ENCODE data around the gene PLCB3.

The PLCB3 gene

DNA sequence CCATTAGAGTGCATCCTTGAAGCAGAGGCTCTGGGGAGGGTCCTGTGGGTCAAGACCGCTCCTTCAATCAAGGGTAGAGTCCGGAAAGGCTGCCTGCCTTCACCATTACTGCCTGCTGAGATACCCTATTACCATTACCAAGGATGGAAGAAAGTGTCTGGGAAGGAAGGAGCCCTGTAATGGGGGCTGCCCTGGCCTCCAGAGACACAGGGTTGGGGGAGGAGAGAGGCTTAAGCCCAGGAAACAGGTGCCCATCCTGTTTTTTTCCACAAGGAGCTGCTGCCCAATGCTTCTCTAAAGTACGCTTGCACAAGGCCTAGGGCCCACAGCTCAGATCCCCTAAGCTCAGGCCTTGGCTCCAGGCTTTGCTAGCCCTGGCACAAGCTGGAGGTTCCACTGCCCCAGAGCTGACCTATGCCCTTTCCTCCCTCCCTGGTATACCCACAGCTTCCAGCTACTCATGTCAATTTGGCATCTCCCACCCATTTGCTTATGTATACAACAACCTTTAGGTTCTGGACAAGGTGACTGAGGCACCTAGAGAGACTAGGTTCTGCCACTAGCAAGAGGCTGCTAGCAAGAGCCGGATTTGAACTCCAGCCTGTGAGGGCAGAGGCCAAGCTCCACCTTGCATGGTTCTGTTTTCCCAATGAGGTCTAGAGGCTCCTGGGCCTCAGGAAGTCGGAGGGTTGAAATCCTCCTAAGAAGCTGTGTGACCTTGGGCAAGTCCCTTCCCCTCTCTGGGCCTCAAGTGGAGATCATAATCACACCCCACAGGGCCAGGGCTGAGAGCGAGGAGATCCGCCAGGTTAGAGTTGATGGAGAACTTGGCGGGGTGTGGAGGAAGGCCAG is 1.5 kb upstream of the PLCB3 start:
- DNase-seq (ENCODE audit: low read depth in 1 of 2, low spot score in 1 of 2): no peak

DNA sequence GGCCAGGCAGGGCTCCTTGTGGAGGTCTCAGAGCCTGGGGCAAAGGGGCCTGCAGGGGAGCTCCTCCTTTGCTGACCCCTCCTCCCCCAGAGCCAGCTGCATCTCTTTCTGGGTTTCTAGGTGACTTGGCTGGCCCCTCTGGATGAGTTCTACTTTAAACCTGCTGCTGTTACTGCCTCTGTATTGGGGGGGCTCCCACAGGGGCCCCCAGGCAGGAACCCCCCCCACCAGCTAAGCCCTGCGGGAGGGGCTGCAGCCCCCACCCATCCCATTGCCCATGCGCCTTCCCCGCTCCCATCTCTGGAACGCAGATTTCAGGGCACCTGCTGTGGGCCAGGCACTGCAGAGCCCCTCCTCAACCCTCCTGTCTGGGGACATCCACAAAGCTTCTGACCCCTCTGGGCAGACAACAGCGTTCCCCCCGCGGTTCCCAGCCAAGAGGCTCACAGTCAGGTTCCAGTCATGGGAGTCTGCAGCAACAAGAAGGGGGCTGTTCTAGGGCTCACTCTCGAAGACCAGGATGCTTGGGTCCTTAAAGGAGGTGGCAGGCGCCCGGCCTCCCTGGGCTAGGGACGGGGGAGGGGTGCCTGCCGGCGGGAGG is 815 bp upstream of the PLCB3 start:
- no peak for DNase-seq (ENCODE audit: low read depth in 1 of 2, low spot score in 1 of 2)

DNA sequence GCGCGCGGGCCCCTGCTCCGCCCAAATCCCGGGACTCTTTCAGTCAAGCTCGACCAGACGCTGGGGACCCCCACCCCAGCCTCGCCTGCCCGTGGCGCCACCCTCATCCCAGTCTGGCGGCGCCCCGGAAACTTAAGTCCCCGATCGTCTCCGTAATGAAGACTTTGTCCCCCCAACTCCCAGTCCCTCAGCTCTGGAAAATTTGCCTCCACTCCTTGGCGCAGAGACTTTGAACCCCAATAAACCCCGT is 348 bp downstream of the PLCB3 start:
- no peak for DNase-seq (ENCODE audit: low read depth in 1 of 2, low spot score in 1 of 2)

DNA sequence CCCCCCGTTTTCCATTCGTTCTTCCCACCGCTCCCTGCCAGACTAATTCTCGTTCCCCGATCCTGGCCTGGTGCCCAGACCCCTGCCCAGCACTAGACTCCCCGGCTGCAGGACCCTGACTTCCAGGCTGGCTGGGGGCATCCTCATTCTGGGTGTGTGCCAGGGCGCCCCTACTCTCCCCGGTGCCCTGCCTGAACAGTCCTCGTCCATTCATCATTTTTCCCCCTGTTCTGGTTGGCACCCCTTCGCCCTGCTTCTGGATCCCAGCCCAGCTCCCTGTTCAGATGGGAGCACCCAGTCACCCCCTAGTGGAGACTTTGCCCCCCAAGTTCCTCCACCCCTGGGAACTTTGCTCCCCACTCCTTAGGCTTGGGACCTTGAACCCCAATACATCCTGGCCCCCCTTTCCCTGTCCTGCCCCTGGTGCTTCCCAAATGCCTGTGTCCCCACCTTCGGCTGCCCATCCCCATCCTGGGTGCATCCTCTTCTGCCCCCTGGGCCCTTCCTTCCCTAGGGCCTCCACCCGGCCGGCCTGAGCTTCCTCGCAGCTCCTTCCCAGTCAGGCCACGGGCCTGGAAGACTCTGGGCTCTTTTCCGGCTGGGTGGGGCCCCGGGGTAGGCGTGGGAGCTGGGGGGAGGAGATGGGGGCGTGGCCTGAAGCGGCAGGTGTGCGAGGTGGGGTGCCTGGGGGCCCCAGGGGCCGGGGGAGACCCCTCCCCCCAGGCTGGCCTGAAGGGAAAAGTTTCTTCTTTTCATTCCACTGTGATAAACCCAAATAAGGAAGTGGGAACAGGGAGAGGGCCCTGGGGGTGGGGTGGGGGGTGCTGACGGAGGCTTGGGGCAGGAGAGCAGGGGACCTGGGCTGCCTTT is 908 bp downstream of the PLCB3 start:
- no peak for DNase-seq (ENCODE audit: low read depth in 1 of 2, low spot score in 1 of 2)

DNA sequence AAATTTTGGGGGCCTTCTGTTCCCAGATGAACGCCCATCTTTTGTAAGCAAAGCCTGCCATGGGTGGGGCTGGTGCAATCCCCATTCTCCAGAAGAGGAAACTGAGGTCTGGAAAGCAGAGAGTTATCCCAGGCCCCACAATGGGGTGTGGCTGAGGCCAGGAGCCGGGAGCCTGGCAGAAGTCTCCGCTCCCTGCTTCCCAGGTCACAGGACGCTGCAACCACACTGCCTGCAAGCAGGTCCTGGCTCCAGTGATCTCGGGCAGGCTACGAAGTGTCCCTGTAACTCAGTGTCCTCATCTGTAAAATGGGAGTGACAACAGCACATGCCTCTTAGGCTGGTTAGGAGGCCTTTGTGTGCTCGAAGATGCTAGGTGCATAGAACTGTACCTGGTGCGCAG is 1.7 kb downstream of the PLCB3 start:
- no peak for DNase-seq (ENCODE audit: low read depth in 1 of 2, low spot score in 1 of 2)

DNA sequence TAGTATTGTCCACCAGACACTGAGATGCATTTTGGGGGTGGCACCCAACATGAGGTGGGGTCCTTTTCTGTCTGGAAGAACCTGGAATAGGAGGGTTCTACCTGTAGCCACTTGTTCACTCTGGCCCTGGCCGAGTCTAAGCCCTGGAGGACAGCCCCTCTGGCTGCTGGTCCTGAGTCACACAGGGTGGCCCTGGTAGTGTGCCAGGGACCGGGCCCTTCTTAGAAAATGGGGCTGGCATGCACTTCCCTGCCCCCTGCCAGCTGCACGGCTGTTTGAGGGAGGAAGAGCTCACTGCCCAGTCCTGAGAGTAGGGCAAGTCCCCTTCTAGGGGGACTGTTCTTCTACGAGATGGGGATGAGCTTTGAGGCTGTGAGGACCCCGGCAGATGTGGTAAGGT is 2.2 kb downstream of the PLCB3 start:
- no peak for DNase-seq (ENCODE audit: low read depth in 1 of 2, low spot score in 1 of 2)

DNA sequence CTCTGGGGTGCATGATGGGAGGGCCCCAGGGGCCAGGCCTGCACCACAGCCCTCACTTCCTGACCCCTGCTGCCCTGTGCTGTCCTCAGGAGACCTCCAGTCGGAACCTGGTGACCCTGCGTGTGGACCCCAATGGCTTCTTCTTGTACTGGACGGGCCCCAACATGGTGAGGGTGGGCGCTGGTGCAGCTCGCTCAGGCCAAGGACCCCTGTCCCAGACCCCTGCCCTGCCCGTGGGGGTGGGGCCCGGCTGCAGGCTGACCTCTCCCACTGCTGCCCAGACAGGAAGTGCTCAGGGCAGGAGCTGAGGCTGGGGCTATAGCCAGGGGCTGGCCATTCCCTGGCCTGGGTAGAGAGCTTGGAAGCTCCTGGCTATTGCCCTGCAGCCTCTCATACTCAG is 3.0 kb downstream of the PLCB3 start:
- no peak for DNase-seq (ENCODE audit: low read depth in 1 of 2, low spot score in 1 of 2)

DNA sequence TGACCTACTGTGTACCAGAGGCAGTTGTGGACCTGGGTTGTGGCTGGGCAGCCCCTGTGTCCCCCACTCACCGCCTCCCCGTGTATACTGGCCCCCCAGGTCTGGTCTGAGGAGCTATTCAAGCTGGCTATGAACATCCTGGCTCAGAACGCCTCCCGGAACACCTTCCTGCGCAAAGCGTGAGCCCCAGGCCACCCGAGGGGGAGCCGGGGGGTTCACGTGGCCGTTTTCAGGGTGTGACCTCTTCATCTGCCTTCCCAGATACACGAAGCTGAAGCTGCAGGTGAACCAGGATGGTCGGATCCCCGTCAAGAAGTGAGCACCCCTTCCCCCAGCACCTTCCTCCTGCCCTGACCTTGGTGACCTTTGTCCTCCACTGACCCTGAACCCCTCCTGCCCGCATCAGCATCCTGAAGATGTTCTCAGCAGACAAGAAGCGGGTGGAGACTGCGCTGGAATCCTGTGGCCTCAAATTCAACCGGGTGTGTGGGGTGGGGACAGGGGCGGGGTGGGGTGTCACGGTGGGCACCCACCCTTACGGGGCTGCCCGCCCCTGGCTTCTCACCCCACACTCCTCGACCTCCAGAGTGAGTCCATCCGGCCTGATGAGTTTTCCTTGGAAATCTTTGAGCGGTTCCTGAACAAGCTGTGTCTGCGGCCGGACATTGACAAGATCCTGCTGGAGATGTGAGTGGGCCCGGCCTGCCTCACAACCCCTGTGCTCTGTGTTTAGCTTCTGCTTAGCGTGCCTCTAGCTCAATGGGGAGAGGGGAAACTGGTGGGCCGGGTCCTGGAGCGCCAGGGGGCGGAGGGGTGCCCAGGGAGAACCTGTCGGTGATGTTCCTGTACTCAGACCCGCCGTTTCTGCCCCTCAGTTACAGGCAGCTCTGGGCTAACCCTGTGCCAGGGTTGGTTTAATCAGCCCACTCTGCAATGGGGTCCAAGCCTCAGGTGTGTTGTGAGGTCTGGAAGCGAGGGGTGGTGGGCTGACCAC is 4.1 kb downstream of the PLCB3 start:
- DNase-seq (ENCODE audit: low read depth in 1 of 2, low spot score in 1 of 2): no peak

DNA sequence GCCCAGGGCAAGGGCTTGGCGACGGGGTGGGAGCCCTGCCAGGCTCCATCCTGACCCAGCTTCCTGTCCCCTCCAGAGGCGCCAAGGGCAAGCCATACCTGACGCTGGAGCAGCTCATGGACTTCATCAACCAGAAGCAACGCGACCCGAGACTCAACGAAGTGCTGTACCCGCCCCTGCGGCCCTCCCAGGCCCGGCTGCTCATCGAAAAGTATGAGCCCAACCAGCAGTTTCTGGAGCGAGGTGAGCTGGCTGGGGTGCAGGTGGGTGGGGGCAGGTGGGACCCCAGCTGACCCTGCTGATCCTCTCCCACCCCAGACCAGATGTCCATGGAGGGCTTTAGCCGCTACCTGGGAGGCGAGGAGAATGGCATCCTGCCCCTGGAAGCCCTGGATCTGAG is 5.0 kb downstream of the PLCB3 start:
- DNase-seq (ENCODE audit: low read depth in 1 of 2, low spot score in 1 of 2): no peak

DNA sequence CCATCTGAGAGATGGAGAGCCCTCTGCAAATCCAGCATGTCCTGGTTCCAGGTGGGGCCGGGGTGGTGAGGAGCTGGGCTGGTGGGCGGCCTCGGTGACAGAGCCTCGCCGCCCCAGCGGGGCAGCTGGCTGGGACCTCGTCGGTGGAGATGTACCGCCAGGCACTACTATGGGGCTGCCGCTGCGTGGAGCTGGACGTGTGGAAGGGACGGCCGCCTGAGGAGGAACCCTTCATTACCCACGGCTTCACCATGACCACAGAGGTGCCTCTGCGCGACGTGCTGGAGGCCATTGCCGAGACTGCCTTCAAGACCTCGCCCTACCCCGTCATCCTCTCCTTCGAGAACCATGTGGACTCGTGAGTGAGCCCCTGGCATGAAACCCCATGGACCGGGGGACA is 7.0 kb downstream of the PLCB3 start:
- DNase-seq (ENCODE audit: low read depth in 1 of 2, low spot score in 1 of 2): no peak

DNA sequence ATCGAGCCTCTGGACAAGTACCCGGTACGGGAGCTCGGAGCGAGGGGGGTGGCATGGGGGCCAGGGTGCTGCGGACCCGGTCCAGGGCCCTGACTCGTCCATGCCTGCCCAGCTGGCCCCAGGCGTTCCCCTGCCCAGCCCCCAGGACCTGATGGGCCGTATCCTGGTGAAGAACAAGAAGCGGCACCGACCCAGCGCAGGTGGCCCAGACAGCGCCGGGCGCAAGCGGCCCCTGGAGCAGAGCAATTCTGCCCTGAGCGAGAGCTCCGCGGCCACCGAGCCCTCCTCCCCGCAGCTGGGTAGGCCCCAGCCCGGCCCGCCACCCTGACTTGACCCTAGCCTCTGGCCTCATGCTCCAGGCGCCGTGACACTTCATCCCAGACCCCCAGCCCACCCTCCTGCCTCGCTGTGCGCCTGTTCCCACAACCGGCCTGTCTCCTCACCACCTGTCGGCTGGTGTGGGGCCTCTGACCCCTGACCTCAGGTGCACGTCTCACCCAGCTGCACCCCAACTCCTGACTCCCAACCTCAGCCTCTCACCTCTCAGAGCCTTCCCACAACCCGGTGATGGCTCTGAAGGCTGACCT is 7.7 kb downstream of the PLCB3 start:
- DNase-seq (ENCODE audit: low read depth in 1 of 2, low spot score in 1 of 2): no peak

DNA sequence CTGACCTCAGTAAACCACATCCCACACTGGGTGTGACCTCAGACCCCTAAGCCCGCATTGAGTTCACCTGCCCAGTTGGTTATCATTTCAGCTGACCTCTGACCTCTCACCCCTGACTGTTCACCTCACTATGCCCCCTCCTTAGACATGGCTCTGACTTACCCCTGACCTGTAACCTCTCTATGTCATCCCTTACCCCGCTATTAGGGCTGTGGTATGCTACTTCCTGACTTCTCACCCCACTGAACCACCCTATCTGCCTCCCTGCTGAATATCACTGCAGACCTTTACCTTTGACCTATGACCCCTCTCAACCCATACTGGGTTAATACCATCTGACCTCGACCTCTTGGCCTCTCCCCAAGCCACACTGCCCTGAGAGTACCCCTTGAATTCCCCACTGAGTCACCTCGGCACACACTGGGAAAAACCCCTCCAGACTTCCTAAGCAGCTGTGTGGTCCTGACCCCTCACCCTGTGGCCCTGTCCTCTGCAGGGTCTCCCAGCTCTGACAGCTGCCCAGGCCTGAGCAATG is 8.3 kb downstream of the PLCB3 start:
- DNase-seq (ENCODE audit: low read depth in 1 of 2, low spot score in 1 of 2): no peak

DNA sequence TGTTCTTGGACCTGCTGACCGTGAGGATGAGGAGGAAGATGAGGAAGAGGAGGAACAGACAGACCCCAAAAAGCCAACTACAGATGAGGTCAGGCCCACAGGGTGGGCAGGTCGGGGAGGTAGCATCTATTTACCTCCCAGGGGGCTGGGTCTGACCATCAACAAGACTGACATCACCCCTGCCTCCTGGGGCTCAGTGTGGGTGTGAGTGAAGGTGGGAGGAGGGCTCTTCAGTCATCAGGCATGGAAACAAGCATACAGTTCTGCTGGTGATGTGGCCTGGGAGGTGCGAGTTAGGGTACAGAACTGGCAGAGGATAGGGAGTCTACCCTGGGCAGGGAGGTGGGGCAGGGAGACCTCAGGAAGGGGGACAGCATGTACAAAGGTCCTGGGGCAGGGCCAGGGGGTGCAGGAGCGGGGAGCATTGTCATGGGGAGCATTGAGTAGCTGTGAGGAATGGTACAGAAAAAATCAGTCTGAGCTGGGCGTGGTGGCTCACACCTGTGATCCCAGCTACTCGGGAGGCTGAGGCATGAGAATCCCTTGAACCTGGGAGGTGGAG is 8.9 kb downstream of the PLCB3 start:
- DNase-seq (ENCODE audit: low read depth in 1 of 2, low spot score in 1 of 2): no peak

DNA sequence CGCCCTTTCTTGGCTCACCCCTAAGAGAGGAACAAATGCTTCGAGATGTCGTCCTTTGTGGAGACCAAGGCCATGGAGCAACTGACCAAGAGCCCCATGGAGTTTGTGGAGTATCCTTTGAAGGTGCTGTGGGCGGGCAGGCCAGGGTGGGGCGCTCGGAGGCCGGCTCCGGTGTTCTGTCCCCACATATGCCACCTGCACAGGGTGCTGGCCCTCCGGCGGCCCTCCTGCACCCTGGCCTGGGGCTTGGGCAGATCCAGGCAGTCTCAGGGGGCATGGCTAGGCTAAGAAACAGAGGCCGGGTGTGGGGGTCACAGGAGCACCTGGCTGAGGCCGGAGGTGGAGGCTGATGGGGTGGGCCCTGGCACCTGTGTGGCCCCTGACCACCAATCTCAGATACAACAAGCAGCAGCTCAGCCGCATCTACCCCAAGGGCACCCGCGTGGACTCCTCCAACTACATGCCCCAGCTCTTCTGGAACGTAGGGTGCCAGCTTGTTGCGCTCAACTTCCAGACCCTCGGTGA is 10.3 kb downstream of the PLCB3 start:
- DNase-seq (ENCODE audit: low read depth in 1 of 2, low spot score in 1 of 2): no peak

DNA sequence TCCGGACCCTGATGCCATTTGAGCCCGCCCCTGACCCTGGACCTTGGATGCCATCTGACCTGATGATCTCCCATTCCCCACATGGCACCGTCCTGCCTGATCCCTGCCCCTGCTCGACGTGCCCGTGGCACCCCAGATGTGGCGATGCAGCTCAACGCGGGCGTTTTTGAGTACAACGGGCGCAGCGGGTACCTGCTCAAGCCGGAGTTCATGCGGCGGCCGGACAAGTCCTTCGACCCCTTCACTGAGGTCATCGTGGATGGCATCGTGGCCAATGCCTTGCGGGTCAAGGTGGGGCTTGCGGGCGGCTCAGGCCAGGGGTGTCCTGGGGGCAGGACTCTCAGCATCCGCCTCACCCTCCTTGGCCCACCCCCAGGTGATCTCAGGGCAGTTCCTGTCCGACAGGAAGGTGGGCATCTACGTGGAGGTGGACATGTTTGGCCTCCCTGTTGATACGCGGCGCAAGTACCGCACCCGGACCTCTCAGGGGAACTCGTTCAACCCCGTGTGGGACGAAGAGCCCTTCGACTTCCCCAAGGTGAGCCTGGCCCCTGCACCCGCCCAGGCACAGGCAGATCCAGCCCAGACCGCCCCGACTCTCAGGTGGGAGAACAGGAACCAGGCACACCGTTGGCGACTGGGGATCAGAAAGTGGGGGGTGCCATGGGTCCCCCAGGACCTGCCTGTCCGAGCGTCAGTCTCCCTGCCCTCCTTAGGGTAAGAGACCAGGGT is 11.1 kb downstream of the PLCB3 start:
- no peak for DNase-seq (ENCODE audit: low read depth in 1 of 2, low spot score in 1 of 2)

DNA sequence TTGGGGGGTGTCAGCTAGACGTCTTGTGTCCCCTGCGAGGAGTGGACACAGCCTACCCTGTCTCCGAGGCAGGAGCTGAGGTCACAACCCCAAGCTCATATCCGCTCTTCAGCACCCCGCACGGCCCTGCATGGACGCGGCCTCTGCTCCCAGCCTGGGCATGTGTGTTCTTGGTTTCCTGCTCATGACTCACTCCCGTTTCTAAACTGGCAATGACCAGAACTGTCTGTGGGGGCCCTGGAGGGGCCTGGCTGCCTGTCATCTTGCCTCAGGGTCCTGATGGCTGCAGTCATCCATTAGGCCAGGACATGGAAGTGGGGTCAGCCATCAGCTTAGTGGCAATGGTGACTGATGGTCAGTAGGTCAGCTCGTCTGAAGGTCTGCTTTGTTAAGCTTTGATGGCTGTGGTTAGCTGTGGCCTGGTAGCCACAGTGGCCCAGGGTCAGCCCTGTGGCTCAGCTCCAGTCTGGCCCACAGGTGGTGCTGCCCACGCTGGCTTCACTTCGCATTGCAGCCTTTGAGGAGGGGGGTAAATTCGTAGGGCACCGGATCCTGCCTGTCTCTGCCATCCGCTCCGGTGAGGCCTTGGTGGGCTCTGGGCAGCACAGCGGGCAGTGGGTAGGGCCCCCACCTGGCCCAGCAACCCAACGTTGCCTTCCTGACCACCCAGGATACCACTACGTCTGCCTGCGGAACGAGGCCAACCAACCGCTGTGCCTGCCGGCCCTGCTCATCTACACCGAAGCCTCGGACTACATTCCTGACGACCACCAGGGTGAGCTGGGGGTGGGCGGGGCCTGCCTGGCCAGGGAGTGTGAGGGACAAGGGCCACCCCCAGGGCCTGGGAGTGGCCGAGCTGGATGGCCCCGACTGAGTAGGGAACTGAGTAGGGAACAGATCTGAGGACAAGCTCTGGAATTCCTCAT is 12.0 kb downstream of the PLCB3 start:
- DNase-seq (ENCODE audit: low read depth in 1 of 2, low spot score in 1 of 2): no peak

DNA sequence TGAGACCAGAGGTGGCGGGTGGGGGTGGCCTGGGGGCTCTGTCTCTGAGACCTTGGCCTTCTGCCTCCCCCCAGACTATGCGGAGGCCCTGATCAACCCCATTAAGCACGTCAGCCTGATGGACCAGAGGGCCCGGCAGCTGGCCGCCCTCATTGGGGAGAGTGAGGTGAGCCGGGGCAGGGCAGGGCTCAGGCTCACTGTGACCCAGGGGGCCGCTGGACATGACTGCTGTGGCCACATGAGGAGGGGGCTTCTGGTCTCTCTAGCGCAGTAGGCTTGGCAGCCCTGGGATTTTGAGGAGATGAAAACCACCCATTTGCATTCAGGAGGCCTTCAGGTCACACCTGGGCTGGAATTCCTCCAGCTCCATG is 12.6 kb downstream of the PLCB3 start:
- DNase-seq (ENCODE audit: low read depth in 1 of 2, low spot score in 1 of 2): no peak

DNA sequence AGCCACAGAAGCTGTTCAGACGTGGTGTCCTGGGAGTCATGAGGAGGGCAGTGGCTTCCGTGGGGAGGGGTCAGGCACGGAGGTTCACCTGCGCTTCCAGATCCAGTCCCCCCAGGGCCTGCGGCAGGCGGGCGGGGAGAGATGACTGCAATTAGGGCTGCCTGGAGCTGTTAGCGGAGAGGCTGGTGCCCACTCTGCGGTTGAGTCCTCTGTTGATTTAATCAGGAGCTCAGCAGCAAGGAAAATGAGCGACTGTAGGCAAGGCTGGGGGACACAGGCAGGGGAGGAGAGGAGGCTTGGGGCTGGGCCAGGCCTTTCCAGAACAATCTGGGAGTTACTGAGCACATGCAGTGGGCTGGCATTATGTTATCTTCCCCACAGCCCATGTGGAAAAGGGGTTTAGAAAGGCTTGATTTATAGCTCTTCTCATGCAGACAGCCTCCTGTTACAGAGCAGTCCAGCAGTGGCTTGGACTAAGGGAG is 13.1 kb downstream of the PLCB3 start:
- no peak for DNase-seq (ENCODE audit: low read depth in 1 of 2, low spot score in 1 of 2)

Measured in stimulated activated CD4-positive, alpha-beta T cell treated with anti-CD3 and anti-CD28 coated beads, Interleukin-15, amount 100 ng/mL, for 1 hour (primary cell).